WTC11 (cell line): ENCODE data around the gene CNMD. TPM values are rescaled to one million over a fixed set of nuclear protein-coding genes. Genes with fewer than 3 reads are reported as not detected.

Experiments
- ATAC-seq: fragments of 200-7000 bp; cut with Tn5 transposase; 2 replicates; pipeline ENCODE4 v1.10.0; 2021; ENCODE audit warnings: mild to moderate bottlenecking, moderate library complexity
- CTCF ChIA-PET: fragments of 300-600 bp; sonication (Branson Sonifier 250); formaldehyde crosslinking; loops from one replicate; lab custom pipeline; 2021; ENCODE audit warnings: antibody characterized with exemption; lab: Charles Lee
- POLR2A ChIA-PET: fragments of 350-600 bp; sonication (Branson Sonifier 250); formaldehyde crosslinking; loops from one replicate; lab custom pipeline; 2021; ENCODE audit warnings: antibody characterized with exemption; lab: Charles Lee
- DNase-seq: peaks from one replicate; pipeline ENCODE4 v3.0.0; 2021; ENCODE audit warnings: low spot score
- H3K27ac Mint-ChIP-seq: 2 replicates; pipeline ENCODE4 v1.8.0; 2021; ENCODE audit warnings: mixed read lengths
- H3K27me3 Mint-ChIP-seq: 2 replicates; pipeline ENCODE4 v1.8.0; 2021; ENCODE audit warnings: low read depth, mild to moderate bottlenecking, moderate library complexity, mixed read lengths
- H3K36me3 Mint-ChIP-seq: 2 replicates; pipeline ENCODE4 v1.8.0; 2021; ENCODE audit warnings: mixed read lengths
- H3K4me1 Mint-ChIP-seq: 2 replicates; pipeline ENCODE4 v1.8.0; 2022; ENCODE audit warnings: mixed read lengths
- H3K4me3 Mint-ChIP-seq: 2 replicates; pipeline ENCODE4 v1.8.0; 2021; ENCODE audit warnings: mild to moderate bottlenecking, moderate library complexity, mixed read lengths
- H3K9me3 Mint-ChIP-seq: 2 replicates; pipeline ENCODE4 v1.8.0; 2021; ENCODE audit warnings: mixed read lengths
- FOXJ3 ChIP-seq: sonication (generic); formaldehyde crosslinking; IDR thresholded peaks from 2 replicates; pipeline ENCODE4 v1.9.0; 2021; ENCODE audit warnings: missing genetic modification reagents, mild to moderate bottlenecking, borderline replicate concordance
- FOXK1 ChIP-seq: sonication (generic); formaldehyde crosslinking; IDR thresholded peaks from 2 replicates; pipeline ENCODE4 v1.8.0; 2022; ENCODE audit warnings: mild to moderate bottlenecking, moderate library complexity, missing genetic modification reagents
- GTF2I ChIP-seq: fragments of 250-450 bp; sonication (Bioruptor Pico); conservative IDR thresholded peaks from 2 replicates; pipeline ENCODE4 v1.4.0; 2021; ENCODE audit warnings: mild to moderate bottlenecking
- HMGA2 ChIP-seq: fragments of 250-450 bp; sonication (Bioruptor Pico); IDR thresholded peaks from 2 replicates; pipeline ENCODE4 v1.4.0; 2021; ENCODE audit warnings: mild to moderate bottlenecking, moderate library complexity
- JAZF1 ChIP-seq: fragments of 250-450 bp; sonication (Bioruptor Pico); IDR thresholded peaks from 2 replicates; pipeline ENCODE4 v1.9.0; 2021; ENCODE audit warnings: moderate library complexity, mild to moderate bottlenecking, inconsistent platforms
- KAT7 ChIP-seq: sonication (generic); formaldehyde crosslinking; IDR thresholded peaks from 2 replicates; pipeline ENCODE4 v1.8.1; 2023; ENCODE audit warnings: missing genetic modification reagents, mild to moderate bottlenecking, borderline replicate concordance
- MXD4 ChIP-seq: fragments of 250-450 bp; sonication (Bioruptor Pico); IDR thresholded peaks from 2 replicates; pipeline ENCODE4 v1.8.0; 2021; ENCODE audit warnings: mild to moderate bottlenecking, moderate library complexity, borderline replicate concordance
- NR1H2 ChIP-seq: sonication (generic); formaldehyde crosslinking; IDR thresholded peaks from 2 replicates; pipeline ENCODE4 v1.9.0; 2021; ENCODE audit warnings: mild to moderate bottlenecking, moderate library complexity, missing genetic modification reagents
- NR3C1 ChIP-seq: sonication (generic); formaldehyde crosslinking; conservative IDR thresholded peaks from 2 replicates; pipeline ENCODE4 v1.8.1; 2023; ENCODE audit warnings: low read depth, mild to moderate bottlenecking, missing genetic modification reagents
- OVOL2 ChIP-seq: fragments of 250-450 bp; sonication (Bioruptor Pico); IDR thresholded peaks from 2 replicates; pipeline ENCODE4 v1.9.0; 2021; ENCODE audit warnings: mild to moderate bottlenecking, borderline replicate concordance
- SMAD3 ChIP-seq: sonication (generic); formaldehyde crosslinking; IDR thresholded peaks from 2 replicates; pipeline ENCODE4 v1.8.0; 2022; ENCODE audit warnings: missing genetic modification reagents, mild to moderate bottlenecking, borderline replicate concordance
- TEAD1 ChIP-seq: sonication (generic); formaldehyde crosslinking; IDR thresholded peaks from 2 replicates; pipeline ENCODE4 v1.8.0; 2022; ENCODE audit warnings: mild to moderate bottlenecking, missing genetic modification reagents
- TP53 ChIP-seq: sonication (generic); formaldehyde crosslinking; IDR thresholded peaks from 2 replicates; pipeline ENCODE4 v1.8.1; 2023; ENCODE audit warnings: mild to moderate bottlenecking, missing genetic modification reagents
- ZNF232 ChIP-seq: sonication (generic); formaldehyde crosslinking; IDR thresholded peaks from 2 replicates; pipeline ENCODE4 v1.8.0; 2022; ENCODE audit warnings: mild to moderate bottlenecking, missing genetic modification reagents
- ZNF317 ChIP-seq: sonication (generic); formaldehyde crosslinking; IDR thresholded peaks from 2 replicates; pipeline ENCODE4 v1.8.1; 2023; ENCODE audit warnings: low read depth, mild to moderate bottlenecking, moderate library complexity, missing genetic modification reagents, borderline replicate concordance
- ZNF396 ChIP-seq: fragments of 250-450 bp; sonication (Bioruptor Pico); IDR thresholded peaks from 2 replicates; pipeline ENCODE4 v1.8.0; 2021; ENCODE audit warnings: mild to moderate bottlenecking, moderate library complexity, borderline replicate concordance
- ZNF416 ChIP-seq: fragments of 250-450 bp; sonication (Bioruptor Pico); IDR thresholded peaks from 2 replicates; pipeline ENCODE4 v1.9.0; 2021; ENCODE audit warnings: mild to moderate bottlenecking, inconsistent platforms
- total RNA-seq: library from RNA; stranded (reverse); gene quantifications from 3 replicates; pipeline ENCODE4 v1.2.3, GENCODE V29; 2021
- TF ChIP-seq, protein P1 (sequence below): fragments of 250-450 bp; sonication (Bioruptor Pico); IDR thresholded peaks from 2 replicates; pipeline ENCODE4 v1.9.0; 2021; ENCODE audit warnings: mild to moderate bottlenecking
- TF ChIP-seq, protein P2 (sequence below): sonication (generic); formaldehyde crosslinking; IDR thresholded peaks from 2 replicates; pipeline ENCODE4 v1.8.0; 2022; ENCODE audit warnings: mild to moderate bottlenecking, missing genetic modification reagents
- TF ChIP-seq, protein P3 (sequence below): sonication (generic); formaldehyde crosslinking; IDR thresholded peaks from 2 replicates; pipeline ENCODE4 v1.8.0; 2023; ENCODE audit warnings: mild to moderate bottlenecking, missing genetic modification reagents
- TF ChIP-seq, protein P4 (sequence below): sonication (generic); formaldehyde crosslinking; IDR thresholded peaks from 2 replicates; pipeline ENCODE4 v1.8.0; 2023; ENCODE audit warnings: missing genetic modification reagents, mild to moderate bottlenecking, borderline replicate concordance
- TF ChIP-seq, protein P5 (sequence below): fragments of 250-450 bp; sonication (Bioruptor Pico); IDR thresholded peaks from 2 replicates; pipeline ENCODE4 v2.1.2; 2022; ENCODE audit warnings: mild to moderate bottlenecking, moderate library complexity
- TF ChIP-seq, protein P6 (sequence below): sonication (generic); formaldehyde crosslinking; IDR thresholded peaks from 2 replicates; pipeline ENCODE4 v1.8.1; 2022; ENCODE audit warnings: low read depth, mild to moderate bottlenecking, moderate library complexity, missing genetic modification reagents, borderline replicate concordance
- TF ChIP-seq, protein P7 (sequence below): sonication (generic); formaldehyde crosslinking; IDR thresholded peaks from 2 replicates; pipeline ENCODE4 v1.8.0; 2023; ENCODE audit warnings: missing genetic modification reagents

The CNMD gene
- total RNA-seq, 1 experiment from 2014 or later: 95.1 TPM

DNA sequence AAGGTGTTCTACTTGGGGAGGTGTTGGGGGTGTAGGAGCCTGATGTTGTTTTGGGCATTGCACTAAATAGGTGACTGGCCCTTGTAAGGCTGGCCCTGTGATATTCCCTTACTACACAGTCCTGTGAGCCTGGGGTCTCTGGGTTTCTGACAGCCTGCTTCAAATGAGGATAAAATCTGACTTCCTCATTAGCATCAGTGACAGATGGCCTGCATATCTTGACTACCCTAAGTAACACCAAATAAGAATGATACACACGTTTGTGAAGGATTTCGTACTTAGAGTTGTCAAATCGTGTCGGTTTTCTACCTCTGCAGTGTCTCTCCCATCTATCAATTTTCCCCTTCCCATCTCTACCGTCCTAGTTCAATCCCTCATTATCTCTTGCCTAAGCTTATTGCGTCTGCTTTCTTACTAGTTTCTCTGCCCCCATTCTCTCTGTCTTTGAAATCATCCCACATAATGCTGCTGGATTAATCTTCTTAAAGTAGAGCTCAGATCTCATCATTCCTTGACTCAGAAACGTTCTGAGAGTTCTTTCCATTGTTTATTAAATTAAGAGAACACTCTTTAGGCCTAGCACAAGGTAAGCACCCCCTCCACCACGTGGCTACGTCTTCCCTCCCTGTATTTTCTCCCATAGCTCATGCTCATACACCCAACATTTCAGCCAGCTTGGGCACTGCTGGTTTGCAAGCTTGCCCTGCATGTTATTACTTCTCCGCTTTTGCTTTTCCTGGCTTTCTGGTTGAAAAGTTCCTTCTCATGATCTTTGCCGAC is 26.2 kb upstream of the CNMD start:
- POLR2A ChIA-PET: no interaction called here
- ATAC-seq (no peak), DNase-seq (no peak)
- Mint-ChIP-seq H3K9me3 (peaks cover 3% of the 10 kb centered on the region; the same call in 1 of the 2 replicates), H3K4me1 (no peaks in the 10 kb centered on the region), H3K27me3 (no peaks in the 10 kb centered on the region), H3K27ac (no peak overlapping the region), H3K36me3 (no peaks in the 10 kb centered on the region), H3K4me3 (no peak overlapping the region)
- no peak for TF ChIP-seq OVOL2 (CRISPR knock-in tag)
- TF ChIP-seq, protein P1, sequence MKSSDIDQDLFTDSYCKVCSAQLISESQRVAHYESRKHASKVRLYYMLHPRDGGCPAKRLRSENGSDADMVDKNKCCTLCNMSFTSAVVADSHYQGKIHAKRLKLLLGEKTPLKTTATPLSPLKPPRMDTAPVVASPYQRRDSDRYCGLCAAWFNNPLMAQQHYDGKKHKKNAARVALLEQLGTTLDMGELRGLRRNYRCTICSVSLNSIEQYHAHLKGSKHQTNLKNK (CRISPR knock-in tag): no peak
- no peak for TF ChIP-seq NR1H2
- no peak for TF ChIP-seq TEAD1 (CRISPR knock-in tag)
- TF ChIP-seq ZNF232 (CRISPR knock-in tag): no peak
- TF ChIP-seq GTF2I (CRISPR knock-in tag): no peak
- TF ChIP-seq, protein P2, sequence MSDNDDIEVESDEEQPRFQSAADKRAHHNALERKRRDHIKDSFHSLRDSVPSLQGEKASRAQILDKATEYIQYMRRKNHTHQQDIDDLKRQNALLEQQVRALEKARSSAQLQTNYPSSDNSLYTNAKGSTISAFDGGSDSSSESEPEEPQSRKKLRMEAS: no peak
- CTCF ChIA-PET: interaction anchor here (1.0 kb wide), 1 partner anchor 202 kb away, joined by 4 read pairs; no protein-coding TSS in a partner anchor

DNA sequence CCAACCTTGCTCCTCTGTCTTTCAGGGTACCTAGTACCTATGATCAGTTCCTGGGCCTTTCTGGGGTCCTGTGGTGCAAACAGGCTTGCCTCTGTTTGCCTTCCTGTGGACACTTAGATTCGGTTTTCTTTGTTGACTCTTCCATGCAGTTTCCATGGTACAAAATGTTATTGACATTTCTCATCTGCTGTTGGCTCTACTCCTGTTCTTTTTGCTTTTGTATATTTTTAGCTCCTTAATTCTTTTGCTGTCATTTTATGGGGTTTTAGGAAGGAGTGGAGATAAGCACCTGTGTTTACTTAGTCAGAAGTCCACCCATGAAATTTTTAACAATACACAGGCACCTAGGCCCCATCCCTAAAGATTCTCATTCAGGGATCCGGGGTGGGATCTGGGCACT is 20.5 kb upstream of the CNMD start:
- peaks cover 5% of the 10 kb centered on the region; the same call in 1 of the 2 replicates for H3K4me1 Mint-ChIP-seq
- ATAC-seq (no peak), DNase-seq (no peak)
- peaks cover 3% of the 10 kb centered on the region; the same call in 1 of the 2 replicates for H3K9me3 Mint-ChIP-seq
- H3K27ac Mint-ChIP-seq: no peak overlapping the region
- no peak overlapping the region for H3K4me3 Mint-ChIP-seq
- H3K36me3 Mint-ChIP-seq: no peaks in the 10 kb centered on the region
- ChIA-PET POLR2A (no interaction called here), CTCF (no interaction called here)
- H3K27me3 Mint-ChIP-seq: no peaks in the 10 kb centered on the region
- TF ChIP-seq JAZF1 (CRISPR knock-in tag): no peak
- no peak for TF ChIP-seq ZNF317 (CRISPR knock-in tag)
- TF ChIP-seq, protein P3, sequence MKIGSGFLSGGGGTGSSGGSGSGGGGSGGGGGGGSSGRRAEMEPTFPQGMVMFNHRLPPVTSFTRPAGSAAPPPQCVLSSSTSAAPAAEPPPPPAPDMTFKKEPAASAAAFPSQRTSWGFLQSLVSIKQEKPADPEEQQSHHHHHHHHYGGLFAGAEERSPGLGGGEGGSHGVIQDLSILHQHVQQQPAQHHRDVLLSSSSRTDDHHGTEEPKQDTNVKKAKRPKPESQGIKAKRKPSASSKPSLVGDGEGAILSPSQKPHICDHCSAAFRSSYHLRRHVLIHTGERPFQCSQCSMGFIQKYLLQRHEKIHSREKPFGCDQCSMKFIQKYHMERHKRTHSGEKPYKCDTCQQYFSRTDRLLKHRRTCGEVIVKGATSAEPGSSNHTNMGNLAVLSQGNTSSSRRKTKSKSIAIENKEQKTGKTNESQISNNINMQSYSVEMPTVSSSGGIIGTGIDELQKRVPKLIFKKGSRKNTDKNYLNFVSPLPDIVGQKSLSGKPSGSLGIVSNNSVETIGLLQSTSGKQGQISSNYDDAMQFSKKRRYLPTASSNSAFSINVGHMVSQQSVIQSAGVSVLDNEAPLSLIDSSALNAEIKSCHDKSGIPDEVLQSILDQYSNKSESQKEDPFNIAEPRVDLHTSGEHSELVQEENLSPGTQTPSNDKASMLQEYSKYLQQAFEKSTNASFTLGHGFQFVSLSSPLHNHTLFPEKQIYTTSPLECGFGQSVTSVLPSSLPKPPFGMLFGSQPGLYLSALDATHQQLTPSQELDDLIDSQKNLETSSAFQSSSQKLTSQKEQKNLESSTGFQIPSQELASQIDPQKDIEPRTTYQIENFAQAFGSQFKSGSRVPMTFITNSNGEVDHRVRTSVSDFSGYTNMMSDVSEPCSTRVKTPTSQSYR: no peak
- no peak for TF ChIP-seq FOXK1 (CRISPR knock-in tag)
- TF ChIP-seq MXD4 (CRISPR knock-in tag): no peak
- TF ChIP-seq, protein P4, sequence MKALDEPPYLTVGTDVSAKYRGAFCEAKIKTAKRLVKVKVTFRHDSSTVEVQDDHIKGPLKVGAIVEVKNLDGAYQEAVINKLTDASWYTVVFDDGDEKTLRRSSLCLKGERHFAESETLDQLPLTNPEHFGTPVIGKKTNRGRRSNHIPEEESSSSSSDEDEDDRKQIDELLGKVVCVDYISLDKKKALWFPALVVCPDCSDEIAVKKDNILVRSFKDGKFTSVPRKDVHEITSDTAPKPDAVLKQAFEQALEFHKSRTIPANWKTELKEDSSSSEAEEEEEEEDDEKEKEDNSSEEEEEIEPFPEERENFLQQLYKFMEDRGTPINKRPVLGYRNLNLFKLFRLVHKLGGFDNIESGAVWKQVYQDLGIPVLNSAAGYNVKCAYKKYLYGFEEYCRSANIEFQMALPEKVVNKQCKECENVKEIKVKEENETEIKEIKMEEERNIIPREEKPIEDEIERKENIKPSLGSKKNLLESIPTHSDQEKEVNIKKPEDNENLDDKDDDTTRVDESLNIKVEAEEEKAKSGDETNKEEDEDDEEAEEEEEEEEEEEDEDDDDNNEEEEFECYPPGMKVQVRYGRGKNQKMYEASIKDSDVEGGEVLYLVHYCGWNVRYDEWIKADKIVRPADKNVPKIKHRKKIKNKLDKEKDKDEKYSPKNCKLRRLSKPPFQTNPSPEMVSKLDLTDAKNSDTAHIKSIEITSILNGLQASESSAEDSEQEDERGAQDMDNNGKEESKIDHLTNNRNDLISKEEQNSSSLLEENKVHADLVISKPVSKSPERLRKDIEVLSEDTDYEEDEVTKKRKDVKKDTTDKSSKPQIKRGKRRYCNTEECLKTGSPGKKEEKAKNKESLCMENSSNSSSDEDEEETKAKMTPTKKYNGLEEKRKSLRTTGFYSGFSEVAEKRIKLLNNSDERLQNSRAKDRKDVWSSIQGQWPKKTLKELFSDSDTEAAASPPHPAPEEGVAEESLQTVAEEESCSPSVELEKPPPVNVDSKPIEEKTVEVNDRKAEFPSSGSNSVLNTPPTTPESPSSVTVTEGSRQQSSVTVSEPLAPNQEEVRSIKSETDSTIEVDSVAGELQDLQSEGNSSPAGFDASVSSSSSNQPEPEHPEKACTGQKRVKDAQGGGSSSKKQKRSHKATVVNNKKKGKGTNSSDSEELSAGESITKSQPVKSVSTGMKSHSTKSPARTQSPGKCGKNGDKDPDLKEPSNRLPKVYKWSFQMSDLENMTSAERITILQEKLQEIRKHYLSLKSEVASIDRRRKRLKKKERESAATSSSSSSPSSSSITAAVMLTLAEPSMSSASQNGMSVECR (CRISPR knock-in tag): no peak
- TF ChIP-seq, protein P5, sequence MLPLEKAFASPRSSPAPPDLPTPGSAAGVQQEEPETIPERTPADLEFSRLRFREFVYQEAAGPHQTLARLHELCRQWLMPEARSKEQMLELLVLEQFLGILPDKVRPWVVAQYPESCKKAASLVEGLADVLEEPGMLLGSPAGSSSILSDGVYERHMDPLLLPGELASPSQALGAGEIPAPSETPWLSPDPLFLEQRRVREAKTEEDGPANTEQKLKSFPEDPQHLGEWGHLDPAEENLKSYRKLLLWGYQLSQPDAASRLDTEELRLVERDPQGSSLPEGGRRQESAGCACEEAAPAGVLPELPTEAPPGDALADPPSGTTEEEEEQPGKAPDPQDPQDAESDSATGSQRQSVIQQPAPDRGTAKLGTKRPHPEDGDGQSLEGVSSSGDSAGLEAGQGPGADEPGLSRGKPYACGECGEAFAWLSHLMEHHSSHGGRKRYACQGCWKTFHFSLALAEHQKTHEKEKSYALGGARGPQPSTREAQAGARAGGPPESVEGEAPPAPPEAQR (CRISPR knock-in tag): no peak
- no peak for TF ChIP-seq HMGA2
- TF ChIP-seq ZNF396: no peak
- TF ChIP-seq NR3C1 (CRISPR knock-in tag): no peak
- TF ChIP-seq, protein P6, sequence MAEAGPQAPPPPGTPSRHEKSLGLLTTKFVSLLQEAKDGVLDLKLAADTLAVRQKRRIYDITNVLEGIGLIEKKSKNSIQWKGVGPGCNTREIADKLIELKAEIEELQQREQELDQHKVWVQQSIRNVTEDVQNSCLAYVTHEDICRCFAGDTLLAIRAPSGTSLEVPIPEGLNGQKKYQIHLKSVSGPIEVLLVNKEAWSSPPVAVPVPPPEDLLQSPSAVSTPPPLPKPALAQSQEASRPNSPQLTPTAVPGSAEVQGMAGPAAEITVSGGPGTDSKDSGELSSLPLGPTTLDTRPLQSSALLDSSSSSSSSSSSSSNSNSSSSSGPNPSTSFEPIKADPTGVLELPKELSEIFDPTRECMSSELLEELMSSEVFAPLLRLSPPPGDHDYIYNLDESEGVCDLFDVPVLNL (CRISPR knock-in tag): no peak
- no peak for TF ChIP-seq KAT7 (CRISPR knock-in tag)
- TF ChIP-seq TP53 (CRISPR knock-in tag): no peak
- no peak for TF ChIP-seq SMAD3 (CRISPR knock-in tag)
- no peak for TF ChIP-seq ZNF416 (CRISPR knock-in tag)
- no peak for TF ChIP-seq FOXJ3 (CRISPR knock-in tag)
- TF ChIP-seq, protein P7, sequence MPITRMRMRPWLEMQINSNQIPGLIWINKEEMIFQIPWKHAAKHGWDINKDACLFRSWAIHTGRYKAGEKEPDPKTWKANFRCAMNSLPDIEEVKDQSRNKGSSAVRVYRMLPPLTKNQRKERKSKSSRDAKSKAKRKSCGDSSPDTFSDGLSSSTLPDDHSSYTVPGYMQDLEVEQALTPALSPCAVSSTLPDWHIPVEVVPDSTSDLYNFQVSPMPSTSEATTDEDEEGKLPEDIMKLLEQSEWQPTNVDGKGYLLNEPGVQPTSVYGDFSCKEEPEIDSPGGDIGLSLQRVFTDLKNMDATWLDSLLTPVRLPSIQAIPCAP (CRISPR knock-in tag): no peak
